ENCODE results near the gene OTOP3. TPM values are rescaled to one million over a fixed set of nuclear protein-coding genes. Genes with fewer than 3 reads are reported as not detected.

The OTOP3 gene
- total RNA-seq, 1 experiment from 2014 or later: not detected

DNA sequence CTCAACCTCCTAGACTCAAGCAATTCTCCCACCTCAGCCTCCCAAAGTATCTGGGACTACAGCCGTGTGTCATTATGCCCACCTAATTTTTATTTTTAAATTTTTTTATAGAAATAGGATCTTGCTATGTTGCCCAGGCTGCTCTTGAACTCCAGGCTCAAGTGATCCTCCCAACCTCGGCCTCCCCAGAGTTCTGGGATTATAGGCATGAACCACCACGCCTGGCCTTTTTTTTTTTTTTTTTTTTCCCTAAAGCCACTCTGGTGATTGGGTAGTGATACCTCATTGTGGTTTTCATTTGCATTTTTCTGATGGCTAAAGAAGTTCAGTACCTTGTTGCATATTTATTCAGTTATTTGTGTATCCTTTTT lies 50.5 kb downstream of the OTOP3 start:
- Mint-ChIP-seq H3K27me3 (ENCODE audit: insufficient read depth, unreplicated experiment) (no peaks in the 10 kb centered on the region), H3K4me1 (ENCODE audit: low read depth, unreplicated experiment) (peaks cover 13% of the 10 kb centered on the region), H3K27ac (ENCODE audit: unreplicated experiment) (no peak overlapping the region), H3K36me3 (ENCODE audit: insufficient read depth, unreplicated experiment) (peaks cover 6% of the 10 kb centered on the region), H3K4me3 (ENCODE audit: unreplicated experiment) (no peak overlapping the region), H3K9me3 (ENCODE audit: unreplicated experiment) (no peaks in the 10 kb centered on the region)
- intact Hi-C loops (cut with micrococcal nuclease; ENCODE audit: unreplicated experiment): no loop called here
- ChIA-PET POLR2A (no interaction called here), CTCF (interaction anchor here (0.7 to 1.0 kb wide), 2 partner anchors 27 to 49 kb away, joined by 4 to 6 read pairs; no protein-coding TSS in a partner anchor)
- peaks cover 30% of the 10 kb centered on the region for H3K4me1 ChIP-seq
- no peaks in the 10 kb centered on the region for H3K36me3 ChIP-seq (ENCODE audit: control insufficient read depth, insufficient read depth, low read length)
- DNase-seq: no peak
- TF ChIP-seq, protein P1, sequence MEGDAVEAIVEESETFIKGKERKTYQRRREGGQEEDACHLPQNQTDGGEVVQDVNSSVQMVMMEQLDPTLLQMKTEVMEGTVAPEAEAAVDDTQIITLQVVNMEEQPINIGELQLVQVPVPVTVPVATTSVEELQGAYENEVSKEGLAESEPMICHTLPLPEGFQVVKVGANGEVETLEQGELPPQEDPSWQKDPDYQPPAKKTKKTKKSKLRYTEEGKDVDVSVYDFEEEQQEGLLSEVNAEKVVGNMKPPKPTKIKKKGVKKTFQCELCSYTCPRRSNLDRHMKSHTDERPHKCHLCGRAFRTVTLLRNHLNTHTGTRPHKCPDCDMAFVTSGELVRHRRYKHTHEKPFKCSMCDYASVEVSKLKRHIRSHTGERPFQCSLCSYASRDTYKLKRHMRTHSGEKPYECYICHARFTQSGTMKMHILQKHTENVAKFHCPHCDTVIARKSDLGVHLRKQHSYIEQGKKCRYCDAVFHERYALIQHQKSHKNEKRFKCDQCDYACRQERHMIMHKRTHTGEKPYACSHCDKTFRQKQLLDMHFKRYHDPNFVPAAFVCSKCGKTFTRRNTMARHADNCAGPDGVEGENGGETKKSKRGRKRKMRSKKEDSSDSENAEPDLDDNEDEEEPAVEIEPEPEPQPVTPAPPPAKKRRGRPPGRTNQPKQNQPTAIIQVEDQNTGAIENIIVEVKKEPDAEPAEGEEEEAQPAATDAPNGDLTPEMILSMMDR (IDR thresholded peaks at IDR 0.05; ENCODE audit: insufficient read depth in 1 of 2, low read depth in 1 of 2, low read length in 1 of 2, severe bottlenecking in 1 of 2, unreplicated experiment in 1 of 2): no peak
- no TSS peak for BruUV-seq (replicated peaks)
- no peak overlapping the region for H3K4me3 ChIP-seq (ENCODE audit: low read depth, low read length)
- no peaks in the 10 kb centered on the region for H3K27me3 ChIP-seq (replicated peaks; ENCODE audit: control insufficient read depth, insufficient read depth, low read length)
- H3K9me3 ChIP-seq: no peaks in the 10 kb centered on the region

DNA sequence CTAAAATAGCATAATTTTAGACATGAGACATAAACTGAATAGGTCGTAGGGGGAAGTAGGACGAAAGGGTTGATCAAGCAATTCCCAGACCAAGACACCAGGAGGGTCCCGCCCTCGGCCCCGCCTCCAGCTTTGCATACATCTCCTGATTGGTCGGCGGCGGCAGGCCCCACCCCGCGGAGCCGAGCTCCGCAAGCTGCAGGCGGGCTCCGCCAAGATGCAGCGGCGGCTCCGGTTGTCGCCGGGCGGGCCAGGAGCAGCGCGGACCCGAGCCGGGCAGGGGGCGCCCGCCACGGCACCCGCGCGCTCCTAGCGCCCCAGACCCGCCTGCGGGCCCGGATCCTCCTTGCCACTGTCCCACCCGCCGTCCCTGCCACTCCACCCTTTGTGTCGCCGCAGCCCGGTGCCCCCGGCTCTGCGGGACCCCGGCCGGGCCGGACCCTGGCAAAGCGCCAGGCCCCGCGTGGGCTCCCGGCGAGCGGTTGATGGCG lies 51.8 kb downstream of the OTOP3 start, which contains the start of gene CDR2L:
CDR2L (plus strand) TSS at position 215 of the 491 bp plus-strand sequence. CDS start 412 bp downstream, outside the sequence.
- peaks cover 23% of the 10 kb centered on the region for H3K4me1 Mint-ChIP-seq (ENCODE audit: low read depth, unreplicated experiment)
- Histone ChIP-seq H3K27me3 (replicated peaks; ENCODE audit: control insufficient read depth, insufficient read depth, low read length) (no peaks in the 10 kb centered on the region), H3K36me3 (ENCODE audit: control insufficient read depth, insufficient read depth, low read length) (no peaks in the 10 kb centered on the region), H3K4me1 (peaks cover 37% of the 10 kb centered on the region), H3K4me3 (ENCODE audit: low read depth, low read length) (peak within 1 kb of the TSS; percentile 70), H3K9me3 (no peaks in the 10 kb centered on the region)
- peak within 1 kb of the TSS; percentile 53 for H3K27ac Mint-ChIP-seq (ENCODE audit: unreplicated experiment)
- no peaks in the 10 kb centered on the region for H3K36me3 Mint-ChIP-seq (ENCODE audit: insufficient read depth, unreplicated experiment)
- POLR2A ChIA-PET: interaction anchor here (0.5 to 3.7 kb wide), 10 partner anchors 11 to 237 kb away, joined by 3 to 33 read pairs (median 6); partner anchors contain the start of genes HID1 and MRPL58
- DNase-seq: peak; percentile 95 to 98
- peak within 1 kb of the TSS; percentile 81 for H3K4me3 Mint-ChIP-seq (ENCODE audit: unreplicated experiment)
- BruUV-seq (replicated peaks): no TSS peak
- no peaks in the 10 kb centered on the region for H3K27me3 Mint-ChIP-seq (ENCODE audit: insufficient read depth, unreplicated experiment)
- intact Hi-C loops (cut with micrococcal nuclease; ENCODE audit: unreplicated experiment): loop anchor here (1.0 kb wide), 2 partner anchors 19 to 48 kb away; no protein-coding TSS in a partner anchor
- CTCF ChIA-PET: interaction anchor here (0.6 to 2.6 kb wide), 13 partner anchors 9 to 72 kb away, joined by 3 to 29 read pairs (median 5); partner anchors contain the start of genes HID1 and MRPL58
- no peaks in the 10 kb centered on the region for H3K9me3 Mint-ChIP-seq (ENCODE audit: unreplicated experiment)
- TF ChIP-seq, protein P1 (IDR thresholded peaks at IDR 0.05; ENCODE audit: insufficient read depth in 1 of 2, low read depth in 1 of 2, low read length in 1 of 2, severe bottlenecking in 1 of 2, unreplicated experiment in 1 of 2): no peak

DNA sequence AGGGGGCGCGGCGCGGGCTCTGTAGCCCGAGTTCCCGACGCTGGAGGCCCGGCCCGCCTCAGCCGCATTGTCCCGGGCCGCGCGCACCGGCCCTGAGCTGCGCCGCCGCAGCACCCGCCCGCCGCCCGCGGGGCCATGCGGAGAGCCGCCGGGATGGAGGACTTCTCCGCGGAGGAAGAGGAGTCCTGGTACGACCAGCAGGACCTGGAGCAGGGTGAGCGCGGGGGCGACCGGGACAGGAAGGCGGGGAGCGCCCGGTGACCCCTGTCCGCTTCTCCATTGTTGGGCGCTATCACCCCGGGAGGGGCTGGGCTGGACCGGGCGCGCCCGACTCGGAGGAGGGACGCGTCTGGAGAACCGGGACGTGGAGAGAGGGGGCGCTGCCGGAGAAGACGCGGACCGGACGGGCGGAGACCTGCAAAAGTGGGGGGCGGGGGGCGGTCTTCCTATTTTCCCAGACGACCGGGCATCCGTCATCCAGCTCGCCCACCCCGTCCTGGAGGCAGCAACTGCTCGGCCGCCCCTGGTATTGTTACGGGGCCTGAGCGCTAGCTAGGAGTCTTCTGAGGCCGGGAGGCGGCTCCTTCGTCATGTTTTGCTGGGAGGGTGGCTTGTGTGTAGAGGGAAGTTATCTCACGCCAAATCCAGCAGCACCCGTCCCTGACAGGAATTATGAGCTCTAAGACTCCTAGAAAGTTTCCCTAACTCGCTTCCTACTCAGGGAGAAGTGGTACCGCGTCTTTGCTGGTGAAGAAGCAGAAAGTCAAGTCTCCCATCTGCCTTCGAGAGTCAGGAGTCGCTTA lies 52.4 kb downstream of the OTOP3 start:
- CTCF ChIA-PET: interaction anchor here (0.7 to 2.6 kb wide), 14 partner anchors 10 to 115 kb away, joined by 3 to 29 read pairs (median 5); partner anchors contain the start of genes FDXR, HID1 and MRPL58
- TSS peak; percentile 79 for BruUV-seq (replicated peaks)
- intact Hi-C loops (cut with micrococcal nuclease; ENCODE audit: unreplicated experiment): loop anchor here (1.0 to 2.0 kb wide), 3 partner anchors 18 to 47 kb away; partner anchors contain the start of gene MRPL58
- Histone ChIP-seq H3K4me1 (peaks cover 41% of the 10 kb centered on the region), H3K36me3 (ENCODE audit: control insufficient read depth, insufficient read depth, low read length) (peaks cover 1% of the 10 kb centered on the region; the same call in 1 of the 2 replicates), H3K4me3 (ENCODE audit: low read depth, low read length) (peak overlapping the region; percentile 70), H3K9me3 (no peaks in the 10 kb centered on the region), H3K27me3 (replicated peaks; ENCODE audit: control insufficient read depth, insufficient read depth, low read length) (no peaks in the 10 kb centered on the region)
- Mint-ChIP-seq H3K27me3 (ENCODE audit: insufficient read depth, unreplicated experiment) (no peaks in the 10 kb centered on the region), H3K27ac (ENCODE audit: unreplicated experiment) (peak overlapping the region; percentile 53), H3K4me1 (ENCODE audit: low read depth, unreplicated experiment) (peaks cover 30% of the 10 kb centered on the region), H3K4me3 (ENCODE audit: unreplicated experiment) (peak overlapping the region; percentile 81), H3K36me3 (ENCODE audit: insufficient read depth, unreplicated experiment) (no peaks in the 10 kb centered on the region), H3K9me3 (ENCODE audit: unreplicated experiment) (no peaks in the 10 kb centered on the region)
- DNase-seq: peak; percentile 69 to 82
- POLR2A ChIA-PET: interaction anchor here (0.5 to 3.7 kb wide), 9 partner anchors 12 to 237 kb away, joined by 3 to 33 read pairs (median 4); partner anchors contain the start of genes HID1 and MRPL58
- TF ChIP-seq, protein P1 (IDR thresholded peaks at IDR 0.05; ENCODE audit: insufficient read depth in 1 of 2, low read depth in 1 of 2, low read length in 1 of 2, severe bottlenecking in 1 of 2, unreplicated experiment in 1 of 2): peak; percentile 30 to 61

Measured in Caco-2 (cell line).